ENCODE measurements around the gene IL4I1.

DNA sequence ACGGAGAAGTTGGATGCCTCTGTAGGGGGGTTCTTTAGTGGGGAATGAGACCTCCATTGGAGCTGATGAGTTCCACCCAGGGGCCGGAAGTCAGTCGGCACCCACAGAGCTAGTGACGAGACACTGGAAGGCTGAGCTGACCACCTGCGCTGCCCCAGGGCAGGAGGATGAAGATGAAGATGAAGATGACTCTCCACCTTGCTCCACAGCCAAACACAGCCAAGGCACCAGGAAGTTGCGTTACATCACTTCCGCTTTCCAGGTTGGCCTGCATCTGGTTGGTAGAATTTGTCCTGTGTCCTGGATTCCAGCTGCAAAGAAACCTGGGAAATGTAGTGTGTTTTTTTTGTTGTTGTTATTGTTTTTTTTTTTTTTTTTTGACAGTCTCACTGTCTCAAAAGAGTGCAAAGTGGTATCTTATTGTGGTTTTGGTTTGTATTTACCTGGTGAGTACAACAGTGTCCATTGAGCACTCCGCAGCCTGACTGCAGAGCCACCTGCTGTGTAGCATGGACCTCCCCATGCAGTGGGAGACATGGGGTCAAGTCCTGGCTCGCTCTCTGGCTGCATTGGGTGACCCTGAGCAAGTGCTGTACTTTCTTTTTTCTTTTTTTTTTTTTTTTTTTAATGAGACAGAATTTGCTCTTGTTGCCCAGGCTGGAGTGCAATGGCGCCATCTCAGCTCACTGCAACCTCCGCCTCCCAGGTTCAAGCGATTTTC is 17.3 kb downstream of the IL4I1 start:
- TF ChIP-seq, protein P1, sequence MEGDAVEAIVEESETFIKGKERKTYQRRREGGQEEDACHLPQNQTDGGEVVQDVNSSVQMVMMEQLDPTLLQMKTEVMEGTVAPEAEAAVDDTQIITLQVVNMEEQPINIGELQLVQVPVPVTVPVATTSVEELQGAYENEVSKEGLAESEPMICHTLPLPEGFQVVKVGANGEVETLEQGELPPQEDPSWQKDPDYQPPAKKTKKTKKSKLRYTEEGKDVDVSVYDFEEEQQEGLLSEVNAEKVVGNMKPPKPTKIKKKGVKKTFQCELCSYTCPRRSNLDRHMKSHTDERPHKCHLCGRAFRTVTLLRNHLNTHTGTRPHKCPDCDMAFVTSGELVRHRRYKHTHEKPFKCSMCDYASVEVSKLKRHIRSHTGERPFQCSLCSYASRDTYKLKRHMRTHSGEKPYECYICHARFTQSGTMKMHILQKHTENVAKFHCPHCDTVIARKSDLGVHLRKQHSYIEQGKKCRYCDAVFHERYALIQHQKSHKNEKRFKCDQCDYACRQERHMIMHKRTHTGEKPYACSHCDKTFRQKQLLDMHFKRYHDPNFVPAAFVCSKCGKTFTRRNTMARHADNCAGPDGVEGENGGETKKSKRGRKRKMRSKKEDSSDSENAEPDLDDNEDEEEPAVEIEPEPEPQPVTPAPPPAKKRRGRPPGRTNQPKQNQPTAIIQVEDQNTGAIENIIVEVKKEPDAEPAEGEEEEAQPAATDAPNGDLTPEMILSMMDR (IDR thresholded peaks at IDR 0.05) = no peak
- no peak for TF ChIP-seq POLR2A (IDR thresholded peaks at IDR 0.05)
